Renal pelvis (tissue), 4 donors: ENCODE measurements around the gene TNFAIP8L1. TPM values are rescaled to one million over a fixed set of nuclear protein-coding genes. Genes with fewer than 3 reads are reported as not detected.

Experiments
- DNase-seq: peaks from one replicate; pipeline ENCODE4 v3.0.0-alpha.2; 2013
- polyA plus RNA-seq, 3 donors: library from polyadenylated mRNA; unstranded; fragments of 120-200 nt; gene quantifications; one replicate each; pipeline ENCODE4 v1.2.1, GENCODE V29; 2013; ENCODE audit not compliant: insufficient read length in 3 of 3

The TNFAIP8L1 gene
- polyA plus RNA-seq, 3 donors = 13.3 to 15.1 (median 13.5) TPM

- no peak for DNase-seq
Measured at GRCh38 chr19:4699826-4700692, 60.7 kb downstream of the TNFAIP8L1 start.

- DNase-seq = no peak
Measured at GRCh38 chr19:4700693-4700970, 61.3 kb downstream of the TNFAIP8L1 start.

GRCh38 chr19:4701557-4701956 lies 62.2 kb downstream of the TNFAIP8L1 start:
- no peak for DNase-seq

GRCh38 chr19:4702764-4703163 lies 63.4 kb downstream of the TNFAIP8L1 start:
- no peak for DNase-seq

- DNase-seq = no peak
Measured at GRCh38 chr19:4703671-4704316, 64.5 kb downstream of the TNFAIP8L1 start.

- DNase-seq = no peak
Measured at GRCh38 chr19:4704317-4704673, 65.0 kb downstream of the TNFAIP8L1 start.

Other genes starting within 250 kb of the TNFAIP8L1 start
- 10 to 100 TPM; 63.5 to 82.4 (median 78.2) TPM for gene SH3GL1, start 239.0 kb upstream of the TNFAIP8L1 start, polyA plus RNA-seq
- gene CHAF1A, start 236.9 kb upstream of the TNFAIP8L1 start, polyA plus RNA-seq = 10 to 100 TPM; 23.6 to 26.1 (median 24.3) TPM
- 100 to 1,000 TPM; 108 to 137 (median 111) TPM for gene UBXN6, start 181.7 kb upstream of the TNFAIP8L1 start, polyA plus RNA-seq
- gene HDGFL2, start 167.2 kb upstream of the TNFAIP8L1 start, polyA plus RNA-seq = 100 to 1,000 TPM in 1 of 3 donors, 10 to 100 TPM in 2; 89.2 to 106 (median 90.7) TPM
- gene PLIN4, start 121.0 kb upstream of the TNFAIP8L1 start, polyA plus RNA-seq = 1 to 10 TPM; 1.1 to 1.5 (median 1.4) TPM
- 1 to 10 TPM; 3.3 to 8.0 (median 7.7) TPM for gene PLIN5, start 104.3 kb upstream of the TNFAIP8L1 start, polyA plus RNA-seq
- gene LRG1, start 99.5 kb upstream of the TNFAIP8L1 start, polyA plus RNA-seq = 1 to 10 TPM in 1 of 3 donors, under 1 TPM in 2; 0.69 to 1.1 (median 0.83) TPM
- gene SEMA6B, start 79.8 kb upstream of the TNFAIP8L1 start, polyA plus RNA-seq = 1 to 10 TPM; 2.5 to 3.9 (median 3.1) TPM
- 10 to 100 TPM; 76.1 to 93.4 (median 83.7) TPM for gene MYDGF, start 30.8 kb downstream of the TNFAIP8L1 start, polyA plus RNA-seq
- 10 to 100 TPM; 18.2 to 28.0 (median 24.3) TPM for gene DPP9, start 84.3 kb downstream of the TNFAIP8L1 start, polyA plus RNA-seq
- gene FEM1A, start 152.2 kb downstream of the TNFAIP8L1 start, polyA plus RNA-seq = 1 to 10 TPM; 2.3 to 2.7 (median 2.5) TPM
- gene TICAM1, start 192.2 kb downstream of the TNFAIP8L1 start, polyA plus RNA-seq = 1 to 10 TPM; 7.3 to 7.7 (median 7.6) TPM
- 10 to 100 TPM; 45.8 to 54.2 (median 52.4) TPM for gene PLIN3, start 228.2 kb downstream of the TNFAIP8L1 start, polyA plus RNA-seq